ENCODE data around the gene ADAMTSL2. TPM values are rescaled to one million over a fixed set of nuclear protein-coding genes. Genes with fewer than 3 reads are reported as not detected.

Gene ADAMTSL2
- polyA plus RNA-seq, 2 of the 4 experiments (the other 2 are of a cell fraction), result not detected

DNA sequence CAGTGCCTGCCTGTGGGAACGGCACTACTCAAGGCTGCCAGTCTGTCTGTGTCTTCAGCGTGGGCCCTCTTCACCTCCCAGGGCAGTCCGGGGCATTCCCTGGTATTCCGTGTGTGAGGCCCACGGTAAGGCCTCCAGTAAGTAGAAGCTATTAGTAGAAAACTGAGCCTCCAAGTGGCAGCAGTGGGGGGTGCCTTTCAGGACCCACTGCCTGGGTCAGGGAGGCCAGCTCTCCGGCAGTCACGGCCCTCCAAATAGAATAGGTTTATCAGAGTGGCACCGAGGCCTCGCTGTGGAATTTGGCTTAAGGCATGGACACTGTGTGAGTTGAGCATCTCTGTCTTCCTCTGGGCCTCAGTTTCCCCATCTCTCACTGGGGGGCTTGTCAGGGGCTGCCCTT lies 23.1 kb downstream of the ADAMTSL2 start:
- ATAC-seq (no peak), FAIRE-seq (no peak)
- POLR2A ChIA-PET, result no interaction called here

GRCh38 chr9:133558191-133559126 lies 24.0 kb downstream of the ADAMTSL2 start:
- Histone ChIP-seq H3K4me3 (no peak overlapping the region), H3K27ac (0 out of 6 replicates have a peak overlapping the region, but pooled peaks of 1 of the 2 experiments have one; percentile 48), H3K9me3 (no peaks in the 10 kb centered on the region), H3K4me1 (peaks cover 9% of the 10 kb centered on the region; the same call in 2 of the 3 replicates), H3K4me2 (no peak overlapping the region)
- 58% methylated on average over 31 of the region's 31 CpGs for WGBS (ENCODE audit: missing lambda C conversion rate)
- peak in 1 of 2 experiments; percentile 59; a peak in 2 of 6 replicates for ATAC-seq
- CTCF ChIA-PET, result interaction anchor here (1.6 kb wide), 1 partner anchor 73 kb away, joined by 3 read pairs; no protein-coding TSS in a partner anchor
- DNase-seq (ENCODE audit: low read depth in 1 of 2, low spot score in 1 of 2), result peak in 1 of 2 experiments; percentile 44
- TF ChIP-seq, protein P1, sequence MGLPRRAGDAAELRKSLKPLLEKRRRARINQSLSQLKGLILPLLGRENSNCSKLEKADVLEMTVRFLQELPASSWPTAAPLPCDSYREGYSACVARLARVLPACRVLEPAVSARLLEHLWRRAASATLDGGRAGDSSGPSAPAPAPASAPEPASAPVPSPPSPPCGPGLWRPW (IDR thresholded peaks at IDR 0.05), result no peak
- TF ChIP-seq FOSL2 (IDR thresholded peaks at IDR 0.05) (no peak), FOSL2 (CRISPR knock-in tag; IDR thresholded peaks at IDR 0.05) (peak; percentile 69)
- no peak for FAIRE-seq
- POLR2A ChIA-PET, result no interaction called here

More for the DNA sequence above, 23.1 kb downstream of the ADAMTSL2 start:
- CTCF ChIA-PET, result no interaction called here
- Histone ChIP-seq H3K9me3 (no peaks in the 10 kb centered on the region), H3K4me3 (no peak overlapping the region), H3K4me2 (no peak overlapping the region), H3K4me1 (peaks cover 3% of the 10 kb centered on the region; the same call in 1 of the 3 replicates), H3K27ac (no peak overlapping the region)
- 92% methylated on average over 9 of the region's 9 CpGs for WGBS (ENCODE audit: missing lambda C conversion rate)
- TF ChIP-seq, protein P2, sequence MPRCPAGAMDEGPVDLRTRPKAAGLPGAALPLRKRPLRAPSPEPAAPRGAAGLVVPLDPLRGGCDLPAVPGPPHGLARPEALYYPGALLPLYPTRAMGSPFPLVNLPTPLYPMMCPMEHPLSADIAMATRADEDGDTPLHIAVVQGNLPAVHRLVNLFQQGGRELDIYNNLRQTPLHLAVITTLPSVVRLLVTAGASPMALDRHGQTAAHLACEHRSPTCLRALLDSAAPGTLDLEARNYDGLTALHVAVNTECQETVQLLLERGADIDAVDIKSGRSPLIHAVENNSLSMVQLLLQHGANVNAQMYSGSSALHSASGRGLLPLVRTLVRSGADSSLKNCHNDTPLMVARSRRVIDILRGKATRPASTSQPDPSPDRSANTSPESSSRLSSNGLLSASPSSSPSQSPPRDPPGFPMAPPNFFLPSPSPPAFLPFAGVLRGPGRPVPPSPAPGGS (IDR thresholded peaks at IDR 0.05), result no peak
- TF ChIP-seq NFE2L2 (conservative IDR thresholded peaks at IDR 0.05; ENCODE audit: low read length) (no peak), ZNF302 (CRISPR knock-in tag; IDR thresholded peaks at IDR 0.05) (no peak), HDAC2 (IDR thresholded peaks at IDR 0.05) (no peak), GATA3 (IDR thresholded peaks at IDR 0.05; ENCODE audit: borderline replicate concordance) (no peak), MAZ (IDR thresholded peaks at IDR 0.05; ENCODE audit: borderline replicate concordance, low read depth, low read length) (no peak), ZFP36 (IDR thresholded peaks at IDR 0.05; ENCODE audit: borderline replicate concordance, partially characterized antibody) (no peak), RAD21 (conservative IDR thresholded peaks at IDR 0.05 in 1 of 2, IDR thresholded peaks at IDR 0.05 in 1 of 2) (no peak), BHLHE40 (IDR thresholded peaks at IDR 0.05; ENCODE audit: low read depth, low read length) (no peak), RARB (CRISPR knock-in tag; IDR thresholded peaks at IDR 0.05) (no peak), ESRRA (IDR thresholded peaks at IDR 0.05; ENCODE audit: borderline replicate concordance, low read length) (no peak)
- TF ChIP-seq, protein P3, sequence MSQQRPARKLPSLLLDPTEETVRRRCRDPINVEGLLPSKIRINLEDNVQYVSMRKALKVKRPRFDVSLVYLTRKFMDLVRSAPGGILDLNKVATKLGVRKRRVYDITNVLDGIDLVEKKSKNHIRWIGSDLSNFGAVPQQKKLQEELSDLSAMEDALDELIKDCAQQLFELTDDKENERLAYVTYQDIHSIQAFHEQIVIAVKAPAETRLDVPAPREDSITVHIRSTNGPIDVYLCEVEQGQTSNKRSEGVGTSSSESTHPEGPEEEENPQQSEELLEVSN (IDR thresholded peaks at IDR 0.05; ENCODE audit: borderline replicate concordance, low read depth), result no peak
- no peak for DNase-seq (ENCODE audit: low read depth in 1 of 2, low spot score in 1 of 2)

- WGBS (ENCODE audit: missing lambda C conversion rate), result 75% methylated on average over 11 of the region's 15 CpGs
These were observed 25.8 kb downstream of the ADAMTSL2 start for GRCh38 chr9:133560311-133560710.

More at GRCh38 chr9:133560311-133560710, 25.8 kb downstream of the ADAMTSL2 start:
- POLR2A ChIA-PET, result no interaction called here
- FAIRE-seq (no peak), DNase-seq (ENCODE audit: low read depth in 1 of 2, low spot score in 1 of 2) (no peak), ATAC-seq (no peak)
- Histone ChIP-seq H3K4me3 (no peak overlapping the region), H3K4me1 (peaks cover 9% of the 10 kb centered on the region; the same call in 2 of the 3 replicates), H3K27ac (no peak overlapping the region), H3K9me3 (no peaks in the 10 kb centered on the region), H3K4me2 (no peak overlapping the region)
- TF ChIP-seq HDAC2 (IDR thresholded peaks at IDR 0.05) (no peak), KDM1A (IDR thresholded peaks at IDR 0.05; ENCODE audit: low read depth) (no peak), ZNF302 (CRISPR knock-in tag; IDR thresholded peaks at IDR 0.05) (no peak), CBX2 (IDR thresholded peaks at IDR 0.05; ENCODE audit: borderline replicate concordance, low read depth) (no peak)
- CTCF ChIA-PET, result interaction anchor here (0.7 to 2.3 kb wide), 3 partner anchors 27 to 182 kb away, joined by 3 to 6 read pairs (median 3); no protein-coding TSS in a partner anchor
